ENCODE measurements around the gene IL1RAPL1. TPM values are rescaled to one million over a fixed set of nuclear protein-coding genes. Genes with fewer than 3 reads are reported as not detected.

The IL1RAPL1 gene
- total RNA-seq, 2 experiments from 2014 or later = not detected

GRCh38 chrX:29561417-29561816, 974.2 kb downstream of the IL1RAPL1 start:
- no peaks in the 10 kb centered on the region for H3K4me1 Mint-ChIP-seq (ENCODE audit: low read depth)
- POLR2A ChIA-PET = no interaction called here
- ATAC-seq = no peak

GRCh38 chrX:29580560-29580959, 993.3 kb downstream of the IL1RAPL1 start:
- Mint-ChIP-seq H3K36me3 (ENCODE audit: low read depth) (no peaks in the 10 kb centered on the region), H3K9me3 (peaks cover 2% of the 10 kb centered on the region), H3K4me3 (no peak overlapping the region), H3K4me1 (ENCODE audit: low read depth) (no peaks in the 10 kb centered on the region), H3K27ac (no peak overlapping the region), H3K27me3 (no peaks in the 10 kb centered on the region)
- ChIA-PET CTCF (no interaction called here), POLR2A (no interaction called here)
- intact Hi-C loops (cut with micrococcal nuclease) = no loop called here
- TF ChIP-seq CTCF (IDR thresholded peaks at IDR 0.05) = no peak
- ATAC-seq = no peak
- no peak for DNase-seq

More at GRCh38 chrX:29561417-29561816, 974.2 kb downstream of the IL1RAPL1 start:
- CTCF ChIA-PET = no interaction called here
- intact Hi-C loops (cut with micrococcal nuclease) = no loop called here
- Mint-ChIP-seq H3K27ac (no peak overlapping the region), H3K4me3 (no peak overlapping the region), H3K27me3 (no peaks in the 10 kb centered on the region), H3K36me3 (ENCODE audit: low read depth) (no peaks in the 10 kb centered on the region), H3K9me3 (no peaks in the 10 kb centered on the region)
- no peak for TF ChIP-seq CTCF (IDR thresholded peaks at IDR 0.05)
- no peak for DNase-seq

GRCh38 chrX:29581223-29581622, 994.0 kb downstream of the IL1RAPL1 start:
- H3K4me3 Mint-ChIP-seq = no peak overlapping the region
- ATAC-seq (no peak), DNase-seq (no peak)
- no peak overlapping the region for H3K27ac Mint-ChIP-seq
- TF ChIP-seq CTCF (IDR thresholded peaks at IDR 0.05) = no peak
- H3K9me3 Mint-ChIP-seq = peaks cover 2% of the 10 kb centered on the region
- ChIA-PET POLR2A (no interaction called here), CTCF (no interaction called here)
- intact Hi-C loops (cut with micrococcal nuclease) = no loop called here
- no peaks in the 10 kb centered on the region for H3K4me1 Mint-ChIP-seq (ENCODE audit: low read depth)
- H3K36me3 Mint-ChIP-seq (ENCODE audit: low read depth) = no peaks in the 10 kb centered on the region
- H3K27me3 Mint-ChIP-seq = no peaks in the 10 kb centered on the region

GRCh38 chrX:29587107-29587506, 999.9 kb downstream of the IL1RAPL1 start:
- ChIA-PET CTCF (no interaction called here), POLR2A (no interaction called here)
- Mint-ChIP-seq H3K27ac (no peak overlapping the region), H3K4me1 (ENCODE audit: low read depth) (no peaks in the 10 kb centered on the region), H3K27me3 (no peaks in the 10 kb centered on the region), H3K4me3 (no peak overlapping the region), H3K9me3 (no peaks in the 10 kb centered on the region), H3K36me3 (ENCODE audit: low read depth) (no peaks in the 10 kb centered on the region)
- DNase-seq = no peak
- intact Hi-C loops (cut with micrococcal nuclease) = no loop called here
- ATAC-seq = no peak
- TF ChIP-seq CTCF (IDR thresholded peaks at IDR 0.05) = no peak

GRCh38 chrX:29590921-29591320, 1003.7 kb downstream of the IL1RAPL1 start:
- Mint-ChIP-seq H3K27me3 (no peaks in the 10 kb centered on the region), H3K9me3 (peaks cover 1% of the 10 kb centered on the region), H3K36me3 (ENCODE audit: low read depth) (no peaks in the 10 kb centered on the region), H3K27ac (no peak overlapping the region), H3K4me3 (no peak overlapping the region), H3K4me1 (ENCODE audit: low read depth) (no peaks in the 10 kb centered on the region)
- intact Hi-C loops (cut with micrococcal nuclease) = no loop called here
- ATAC-seq (no peak), DNase-seq (no peak)
- CTCF ChIA-PET = no interaction called here
- POLR2A ChIA-PET = no interaction called here
- no peak for TF ChIP-seq CTCF (IDR thresholded peaks at IDR 0.05)

Data from activated CD8-positive, alpha-beta T cell treated with anti-CD3 and anti-CD28 coated beads for 36 hours (primary cell).